Measurements from ENCODE around the gene SHISA7.

DNA sequence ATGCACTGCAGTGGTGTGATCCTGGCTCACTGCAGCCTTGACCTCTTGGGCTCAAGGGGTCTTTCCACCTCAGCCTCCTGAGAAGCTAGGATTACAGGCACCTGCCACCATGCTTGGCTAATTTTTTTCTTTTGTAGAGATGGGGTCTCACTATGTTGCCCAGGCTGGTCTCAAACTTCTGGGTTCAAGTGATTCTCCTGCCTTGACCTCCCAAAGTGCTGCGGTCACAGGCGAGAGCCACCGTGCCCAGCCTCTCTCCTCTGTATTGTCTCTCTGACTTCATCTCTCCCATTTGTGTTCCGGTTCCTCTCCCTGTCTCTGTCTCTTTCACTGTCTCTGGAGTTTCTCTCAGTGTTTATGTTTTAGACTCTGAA is 23.1 kb upstream of the SHISA7 start:
- TF ChIP-seq FOS (IDR thresholded peaks at IDR 0.05; ENCODE audit: low read depth, low read length), result no peak
- no peak for TF ChIP-seq SMC3 (IDR thresholded peaks at IDR 0.05; ENCODE audit: low read depth, low read length)
- TF ChIP-seq CTCF (conservative IDR thresholded peaks at IDR 0.05; ENCODE audit: low read depth, low read length), result no peak
- no peak for TF ChIP-seq POLR2A (IDR thresholded peaks at IDR 0.05; ENCODE audit: low read depth, low read length)
- TF ChIP-seq BHLHE40 (IDR thresholded peaks at IDR 0.05; ENCODE audit: low read depth, low read length), result no peak

Data from IMR-90 (cell line).